Measurements from ENCODE around the gene EHBP1.

The EHBP1 gene

DNA sequence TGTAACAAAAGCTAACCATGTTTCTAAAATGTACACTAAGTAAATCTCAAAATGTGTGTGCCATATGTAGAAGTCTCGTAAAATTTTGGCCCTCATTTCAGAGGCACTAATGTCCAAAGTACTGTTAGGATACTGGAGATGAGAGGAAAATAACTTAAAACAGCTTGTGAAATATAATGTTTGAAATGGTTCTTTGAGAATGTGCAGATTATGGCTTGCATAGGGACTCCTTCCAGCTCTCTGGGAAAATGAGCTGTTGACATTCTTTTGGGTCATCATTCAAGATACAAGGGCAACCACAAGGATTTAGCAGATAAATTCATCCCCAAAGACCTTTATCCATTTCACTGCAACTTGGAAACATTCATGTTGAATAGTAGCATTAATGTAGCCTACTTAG, 307.0 kb downstream of the EHBP1 start:
- TF ChIP-seq ZNF175 (tag by site-specific recombination; IDR thresholded peaks at IDR 0.05) (no peak), ZEB2 (tag by site-specific recombination; IDR thresholded peaks at IDR 0.05) (no peak), EGR2 (tag by site-specific recombination; IDR thresholded peaks at IDR 0.05; ENCODE audit: low read depth) (no peak), ZNF830 (tag by site-specific recombination; IDR thresholded peaks at IDR 0.05; ENCODE audit: low read depth) (no peak), ZNF23 (tag by site-specific recombination; IDR thresholded peaks at IDR 0.05; ENCODE audit: borderline replicate concordance) (no peak), ZNF660 (tag by site-specific recombination; IDR thresholded peaks at IDR 0.05) (no peak), ZNF133 (tag by site-specific recombination; IDR thresholded peaks at IDR 0.05) (no peak), GLIS1 (tag by site-specific recombination; IDR thresholded peaks at IDR 0.05) (no peak), ZNF311 (tag by site-specific recombination; IDR thresholded peaks at IDR 0.05; ENCODE audit: borderline replicate concordance) (no peak)
- TF ChIP-seq, protein P1, sequence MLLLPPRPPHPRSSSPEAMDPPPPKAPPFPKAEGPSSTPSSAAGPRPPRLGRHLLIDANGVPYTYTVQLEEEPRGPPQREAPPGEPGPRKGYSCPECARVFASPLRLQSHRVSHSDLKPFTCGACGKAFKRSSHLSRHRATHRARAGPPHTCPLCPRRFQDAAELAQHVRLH (tag by site-specific recombination; IDR thresholded peaks at IDR 0.05), result no peak
- TF ChIP-seq, protein P2, sequence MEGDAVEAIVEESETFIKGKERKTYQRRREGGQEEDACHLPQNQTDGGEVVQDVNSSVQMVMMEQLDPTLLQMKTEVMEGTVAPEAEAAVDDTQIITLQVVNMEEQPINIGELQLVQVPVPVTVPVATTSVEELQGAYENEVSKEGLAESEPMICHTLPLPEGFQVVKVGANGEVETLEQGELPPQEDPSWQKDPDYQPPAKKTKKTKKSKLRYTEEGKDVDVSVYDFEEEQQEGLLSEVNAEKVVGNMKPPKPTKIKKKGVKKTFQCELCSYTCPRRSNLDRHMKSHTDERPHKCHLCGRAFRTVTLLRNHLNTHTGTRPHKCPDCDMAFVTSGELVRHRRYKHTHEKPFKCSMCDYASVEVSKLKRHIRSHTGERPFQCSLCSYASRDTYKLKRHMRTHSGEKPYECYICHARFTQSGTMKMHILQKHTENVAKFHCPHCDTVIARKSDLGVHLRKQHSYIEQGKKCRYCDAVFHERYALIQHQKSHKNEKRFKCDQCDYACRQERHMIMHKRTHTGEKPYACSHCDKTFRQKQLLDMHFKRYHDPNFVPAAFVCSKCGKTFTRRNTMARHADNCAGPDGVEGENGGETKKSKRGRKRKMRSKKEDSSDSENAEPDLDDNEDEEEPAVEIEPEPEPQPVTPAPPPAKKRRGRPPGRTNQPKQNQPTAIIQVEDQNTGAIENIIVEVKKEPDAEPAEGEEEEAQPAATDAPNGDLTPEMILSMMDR (tag by site-specific recombination; IDR thresholded peaks at IDR 0.05), result no peak
- TF ChIP-seq, protein P3, sequence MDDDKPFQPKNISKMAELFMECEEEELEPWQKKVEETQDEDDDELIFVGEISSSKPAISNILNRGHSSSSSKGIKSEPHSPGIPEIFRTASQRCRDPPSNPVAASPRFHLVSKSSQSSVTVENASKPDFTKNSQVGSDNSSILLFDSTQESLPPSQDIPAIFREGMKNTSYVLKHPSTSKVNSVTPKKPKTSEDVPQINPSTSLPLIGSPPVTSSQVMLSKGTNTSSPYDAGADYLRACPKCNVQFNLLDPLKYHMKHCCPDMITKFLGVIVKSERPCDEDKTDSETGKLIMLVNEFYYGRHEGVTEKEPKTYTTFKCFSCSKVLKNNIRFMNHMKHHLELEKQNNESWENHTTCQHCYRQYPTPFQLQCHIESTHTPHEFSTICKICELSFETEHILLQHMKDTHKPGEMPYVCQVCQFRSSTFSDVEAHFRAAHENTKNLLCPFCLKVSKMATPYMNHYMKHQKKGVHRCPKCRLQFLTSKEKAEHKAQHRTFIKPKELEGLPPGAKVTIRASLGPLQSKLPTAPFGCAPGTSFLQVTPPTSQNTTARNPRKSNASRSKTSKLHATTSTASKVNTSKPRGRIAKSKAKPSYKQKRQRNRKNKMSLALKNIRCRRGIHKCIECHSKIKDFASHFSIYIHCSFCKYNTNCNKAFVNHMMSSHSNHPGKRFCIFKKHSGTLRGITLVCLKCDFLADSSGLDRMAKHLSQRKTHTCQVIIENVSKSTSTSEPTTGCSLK (tag by site-specific recombination; IDR thresholded peaks at IDR 0.05), result no peak
- TF ChIP-seq, protein P4, sequence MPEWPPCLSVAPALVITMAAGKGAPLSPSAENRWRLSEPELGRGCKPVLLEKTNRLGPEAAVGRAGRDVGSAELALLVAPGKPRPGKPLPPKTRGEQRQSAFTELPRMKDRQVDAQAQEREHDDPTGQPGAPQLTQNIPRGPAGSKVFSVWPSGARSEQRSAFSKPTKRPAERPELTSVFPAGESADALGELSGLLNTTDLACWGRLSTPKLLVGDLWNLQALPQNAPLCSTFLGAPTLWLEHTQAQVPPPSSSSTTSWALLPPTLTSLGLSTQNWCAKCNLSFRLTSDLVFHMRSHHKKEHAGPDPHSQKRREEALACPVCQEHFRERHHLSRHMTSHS (tag by site-specific recombination; IDR thresholded peaks at IDR 0.05), result no peak
- TF ChIP-seq, protein P5, sequence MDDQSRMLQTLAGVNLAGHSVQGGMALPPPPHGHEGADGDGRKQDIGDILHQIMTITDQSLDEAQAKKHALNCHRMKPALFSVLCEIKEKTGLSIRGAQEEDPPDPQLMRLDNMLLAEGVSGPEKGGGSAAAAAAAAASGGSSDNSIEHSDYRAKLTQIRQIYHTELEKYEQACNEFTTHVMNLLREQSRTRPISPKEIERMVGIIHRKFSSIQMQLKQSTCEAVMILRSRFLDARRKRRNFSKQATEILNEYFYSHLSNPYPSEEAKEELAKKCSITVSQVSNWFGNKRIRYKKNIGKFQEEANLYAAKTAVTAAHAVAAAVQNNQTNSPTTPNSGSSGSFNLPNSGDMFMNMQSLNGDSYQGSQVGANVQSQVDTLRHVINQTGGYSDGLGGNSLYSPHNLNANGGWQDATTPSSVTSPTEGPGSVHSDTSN (CRISPR knock-in tag; IDR thresholded peaks at IDR 0.05), result no peak
- TF ChIP-seq, protein P6, sequence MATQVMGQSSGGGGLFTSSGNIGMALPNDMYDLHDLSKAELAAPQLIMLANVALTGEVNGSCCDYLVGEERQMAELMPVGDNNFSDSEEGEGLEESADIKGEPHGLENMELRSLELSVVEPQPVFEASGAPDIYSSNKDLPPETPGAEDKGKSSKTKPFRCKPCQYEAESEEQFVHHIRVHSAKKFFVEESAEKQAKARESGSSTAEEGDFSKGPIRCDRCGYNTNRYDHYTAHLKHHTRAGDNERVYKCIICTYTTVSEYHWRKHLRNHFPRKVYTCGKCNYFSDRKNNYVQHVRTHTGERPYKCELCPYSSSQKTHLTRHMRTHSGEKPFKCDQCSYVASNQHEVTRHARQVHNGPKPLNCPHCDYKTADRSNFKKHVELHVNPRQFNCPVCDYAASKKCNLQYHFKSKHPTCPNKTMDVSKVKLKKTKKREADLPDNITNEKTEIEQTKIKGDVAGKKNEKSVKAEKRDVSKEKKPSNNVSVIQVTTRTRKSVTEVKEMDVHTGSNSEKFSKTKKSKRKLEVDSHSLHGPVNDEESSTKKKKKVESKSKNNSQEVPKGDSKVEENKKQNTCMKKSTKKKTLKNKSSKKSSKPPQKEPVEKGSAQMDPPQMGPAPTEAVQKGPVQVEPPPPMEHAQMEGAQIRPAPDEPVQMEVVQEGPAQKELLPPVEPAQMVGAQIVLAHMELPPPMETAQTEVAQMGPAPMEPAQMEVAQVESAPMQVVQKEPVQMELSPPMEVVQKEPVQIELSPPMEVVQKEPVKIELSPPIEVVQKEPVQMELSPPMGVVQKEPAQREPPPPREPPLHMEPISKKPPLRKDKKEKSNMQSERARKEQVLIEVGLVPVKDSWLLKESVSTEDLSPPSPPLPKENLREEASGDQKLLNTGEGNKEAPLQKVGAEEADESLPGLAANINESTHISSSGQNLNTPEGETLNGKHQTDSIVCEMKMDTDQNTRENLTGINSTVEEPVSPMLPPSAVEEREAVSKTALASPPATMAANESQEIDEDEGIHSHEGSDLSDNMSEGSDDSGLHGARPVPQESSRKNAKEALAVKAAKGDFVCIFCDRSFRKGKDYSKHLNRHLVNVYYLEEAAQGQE (tag by site-specific recombination; IDR thresholded peaks at IDR 0.05), result no peak
- TF ChIP-seq, protein P7, sequence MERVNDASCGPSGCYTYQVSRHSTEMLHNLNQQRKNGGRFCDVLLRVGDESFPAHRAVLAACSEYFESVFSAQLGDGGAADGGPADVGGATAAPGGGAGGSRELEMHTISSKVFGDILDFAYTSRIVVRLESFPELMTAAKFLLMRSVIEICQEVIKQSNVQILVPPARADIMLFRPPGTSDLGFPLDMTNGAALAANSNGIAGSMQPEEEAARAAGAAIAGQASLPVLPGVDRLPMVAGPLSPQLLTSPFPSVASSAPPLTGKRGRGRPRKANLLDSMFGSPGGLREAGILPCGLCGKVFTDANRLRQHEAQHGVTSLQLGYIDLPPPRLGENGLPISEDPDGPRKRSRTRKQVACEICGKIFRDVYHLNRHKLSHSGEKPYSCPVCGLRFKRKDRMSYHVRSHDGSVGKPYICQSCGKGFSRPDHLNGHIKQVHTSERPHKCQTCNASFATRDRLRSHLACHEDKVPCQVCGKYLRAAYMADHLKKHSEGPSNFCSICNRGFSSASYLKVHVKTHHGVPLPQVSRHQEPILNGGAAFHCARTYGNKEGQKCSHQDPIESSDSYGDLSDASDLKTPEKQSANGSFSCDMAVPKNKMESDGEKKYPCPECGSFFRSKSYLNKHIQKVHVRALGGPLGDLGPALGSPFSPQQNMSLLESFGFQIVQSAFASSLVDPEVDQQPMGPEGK (tag by site-specific recombination; IDR thresholded peaks at IDR 0.05), result no peak
- Histone ChIP-seq H3K4me1 (ENCODE audit: control insufficient read depth, insufficient read depth, low read length) (no peaks in the 10 kb centered on the region), H3K4me3 (ENCODE audit: low read depth, low read length) (no peak overlapping the region), H3K9me3 (ENCODE audit: control insufficient read depth, insufficient read depth, low read depth, low read length) (no peaks in the 10 kb centered on the region), H3K27ac (ENCODE audit: extremely low read depth, low read depth, low read length) (no peak overlapping the region), H3K36me3 (ENCODE audit: control insufficient read depth in 2 of 2, insufficient read depth in 1 of 2, low read length in 2 of 2) (no peaks in the 10 kb centered on the region)
- POLR2A ChIA-PET, result no interaction called here
- CTCF ChIA-PET, result interaction anchor here (0.6 kb wide), 1 partner anchor 150 kb away, joined by 3 read pairs; no protein-coding TSS in a partner anchor
